Keratinocyte (primary cell): ENCODE results near the gene SYF2.

ENCODE experiments used
- EZH2 ChIP-seq: IDR thresholded peaks from one replicate; pipeline ENCODE4 v1.6.1; 2012; ENCODE audit warnings: inconsistent platforms, mild to moderate bottlenecking, low read length, moderate library complexity
- TF ChIP-seq, protein P1 (sequence below), 3 experiments: IDR thresholded peaks in 1 of 3; conservative IDR thresholded peaks in 1 of 3; optimal IDR thresholded peaks in 1 of 3; 2 replicates in 2 of 3; 3 replicates in 1 of 3; pipeline versions ENCODE3 to v1.5.1; 2011; ENCODE audit warnings: low read length in 3 of 3, mild to moderate bottlenecking in 3 of 3, moderate library complexity in 2 of 3, control low read depth in 1 of 3, inconsistent platforms in 1 of 3; ENCODE audit not compliant: insufficient read depth in 2 of 3; ENCODE audit errors: extremely low read depth in 1 of 3

DNA sequence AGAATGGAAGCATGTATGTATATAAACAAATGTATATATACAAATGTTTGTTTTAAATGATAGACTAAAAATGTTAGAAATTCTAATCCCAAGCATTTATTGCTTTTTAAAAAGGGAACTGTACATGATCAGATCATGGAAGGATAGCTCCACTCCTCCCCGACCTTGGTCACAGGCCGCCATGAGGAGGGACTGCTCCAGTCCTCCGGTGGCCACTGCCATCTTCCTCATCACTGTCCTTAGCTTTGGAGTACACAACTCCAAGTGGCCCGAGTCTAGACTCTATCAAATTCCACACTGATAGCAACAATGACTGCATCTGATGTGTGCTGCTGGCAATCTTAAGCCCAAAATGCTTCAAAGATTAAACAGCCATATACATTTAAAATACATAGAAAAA, 9.7 kb downstream of the SYF2 start:
- TF ChIP-seq, protein P1, sequence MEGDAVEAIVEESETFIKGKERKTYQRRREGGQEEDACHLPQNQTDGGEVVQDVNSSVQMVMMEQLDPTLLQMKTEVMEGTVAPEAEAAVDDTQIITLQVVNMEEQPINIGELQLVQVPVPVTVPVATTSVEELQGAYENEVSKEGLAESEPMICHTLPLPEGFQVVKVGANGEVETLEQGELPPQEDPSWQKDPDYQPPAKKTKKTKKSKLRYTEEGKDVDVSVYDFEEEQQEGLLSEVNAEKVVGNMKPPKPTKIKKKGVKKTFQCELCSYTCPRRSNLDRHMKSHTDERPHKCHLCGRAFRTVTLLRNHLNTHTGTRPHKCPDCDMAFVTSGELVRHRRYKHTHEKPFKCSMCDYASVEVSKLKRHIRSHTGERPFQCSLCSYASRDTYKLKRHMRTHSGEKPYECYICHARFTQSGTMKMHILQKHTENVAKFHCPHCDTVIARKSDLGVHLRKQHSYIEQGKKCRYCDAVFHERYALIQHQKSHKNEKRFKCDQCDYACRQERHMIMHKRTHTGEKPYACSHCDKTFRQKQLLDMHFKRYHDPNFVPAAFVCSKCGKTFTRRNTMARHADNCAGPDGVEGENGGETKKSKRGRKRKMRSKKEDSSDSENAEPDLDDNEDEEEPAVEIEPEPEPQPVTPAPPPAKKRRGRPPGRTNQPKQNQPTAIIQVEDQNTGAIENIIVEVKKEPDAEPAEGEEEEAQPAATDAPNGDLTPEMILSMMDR (optimal IDR thresholded peaks at IDR 0.05 in 1 of 3, IDR thresholded peaks at IDR 0.05 in 1 of 3, conservative IDR thresholded peaks at IDR 0.05 in 1 of 3; ENCODE audit: extremely low read depth in 1 of 3, insufficient read depth in 2 of 3, low read length in 3 of 3) = no peak
- TF ChIP-seq EZH2 = no peak
